Mucosa of descending colon (tissue), 3 donors: Measurements from ENCODE around the gene CLTRN. TPM values are rescaled to one million over a fixed set of nuclear protein-coding genes. Genes with fewer than 3 reads are reported as not detected.

ENCODE experiments used
- ATAC-seq: fragments of 200-7000 bp; cut with Tn5 transposase; one replicate; pipeline ENCODE4 v1.9.1; 2020; ENCODE audit warnings: mild to moderate bottlenecking, moderate library complexity
- DNase-seq, 3 donors: peaks; one replicate each; pipeline ENCODE4 v3.0.0-alpha.2; 2020
- H3K36me3 ChIP-seq: fragments of 200-600 bp; one replicate; pipeline ENCODE4 v1.8.0; 2021; ENCODE audit warnings: low read depth, mild to moderate bottlenecking
- H3K4me1 ChIP-seq: fragments of 200-600 bp; one replicate; pipeline ENCODE4 v1.8.0; 2021; ENCODE audit warnings: low read depth, mild to moderate bottlenecking
- H3K4me3 ChIP-seq: fragments of 200-600 bp; one replicate; pipeline ENCODE4 v1.8.0; 2021; ENCODE audit warnings: mild to moderate bottlenecking
- H3K9me3 ChIP-seq: fragments of 200-600 bp; one replicate; pipeline ENCODE4 v1.8.0; 2021; ENCODE audit warnings: mild to moderate bottlenecking
- intact Hi-C, 2 donors: fragments of 100-400 bp; cut with DNase I in 1 of 2; cut with micrococcal nuclease in 1 of 2; formaldehyde crosslinking; loops; one replicate each; pipeline versions ENCODE4 v1.11.0 to v1.11.1; 2022; cut with DNase I, micrococcal nuclease
- total RNA-seq, 3 donors: library from RNA; stranded (reverse); fragmentation: NEBNext Ultra II Directional in 2 of 3; extraction: Animal tissue kit (Norgen Biotek cat#: 25700) in 2 of 3; gene quantifications; one replicate each; pipeline versions ENCODE4 v1.2.1 to v1.2.4, GENCODE V29; 2021 to 2023
- TF ChIP-seq, protein P1 (sequence below): fragments of 200-600 bp; IDR thresholded peaks from one replicate; pipeline ENCODE4 v1.8.0; 2022; ENCODE audit warnings: antibody characterized with exemption, mild to moderate bottlenecking
- donor health status: DM: no; HTN: no; CAD: no; lungs with moderate emphysema.
- donor health status: DM: no; HTN: no; CAD: no.
- donor health status: DM: no; HTN: yes; CAD: no.

CLTRN gene
- total RNA-seq, 3 donors from 2014 or later = 0.41 to 0.48 TPM; not detected in 1

DNA sequence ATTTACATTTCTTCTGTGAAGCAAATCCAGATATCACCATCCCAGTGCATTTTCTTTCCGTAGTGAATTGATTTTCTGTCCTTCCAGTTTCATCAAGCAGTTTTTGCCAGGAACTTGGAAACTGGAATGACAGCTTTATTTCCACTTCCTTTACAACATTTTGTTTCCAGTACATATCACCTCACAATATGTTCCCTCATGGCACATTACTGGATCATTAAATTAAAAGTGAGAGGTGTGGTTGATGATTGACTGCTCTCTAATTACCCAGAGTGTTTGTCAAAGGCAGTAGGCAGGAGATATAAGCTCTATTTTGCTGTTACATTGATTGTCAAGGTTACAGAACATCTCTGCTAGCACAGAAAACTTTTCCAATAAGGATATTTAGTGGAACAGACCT, 41.6 kb downstream of the CLTRN start:
- intact Hi-C loops = no loop called here
- H3K4me3 ChIP-seq = no peak overlapping the region
- TF ChIP-seq, protein P1, sequence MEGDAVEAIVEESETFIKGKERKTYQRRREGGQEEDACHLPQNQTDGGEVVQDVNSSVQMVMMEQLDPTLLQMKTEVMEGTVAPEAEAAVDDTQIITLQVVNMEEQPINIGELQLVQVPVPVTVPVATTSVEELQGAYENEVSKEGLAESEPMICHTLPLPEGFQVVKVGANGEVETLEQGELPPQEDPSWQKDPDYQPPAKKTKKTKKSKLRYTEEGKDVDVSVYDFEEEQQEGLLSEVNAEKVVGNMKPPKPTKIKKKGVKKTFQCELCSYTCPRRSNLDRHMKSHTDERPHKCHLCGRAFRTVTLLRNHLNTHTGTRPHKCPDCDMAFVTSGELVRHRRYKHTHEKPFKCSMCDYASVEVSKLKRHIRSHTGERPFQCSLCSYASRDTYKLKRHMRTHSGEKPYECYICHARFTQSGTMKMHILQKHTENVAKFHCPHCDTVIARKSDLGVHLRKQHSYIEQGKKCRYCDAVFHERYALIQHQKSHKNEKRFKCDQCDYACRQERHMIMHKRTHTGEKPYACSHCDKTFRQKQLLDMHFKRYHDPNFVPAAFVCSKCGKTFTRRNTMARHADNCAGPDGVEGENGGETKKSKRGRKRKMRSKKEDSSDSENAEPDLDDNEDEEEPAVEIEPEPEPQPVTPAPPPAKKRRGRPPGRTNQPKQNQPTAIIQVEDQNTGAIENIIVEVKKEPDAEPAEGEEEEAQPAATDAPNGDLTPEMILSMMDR = no peak
- peak; percentile 67 for ATAC-seq
- H3K36me3 ChIP-seq = no peaks in the 10 kb centered on the region
- no peaks in the 10 kb centered on the region for H3K4me1 ChIP-seq
- H3K9me3 ChIP-seq = no peaks in the 10 kb centered on the region
- no peak for DNase-seq

DNA sequence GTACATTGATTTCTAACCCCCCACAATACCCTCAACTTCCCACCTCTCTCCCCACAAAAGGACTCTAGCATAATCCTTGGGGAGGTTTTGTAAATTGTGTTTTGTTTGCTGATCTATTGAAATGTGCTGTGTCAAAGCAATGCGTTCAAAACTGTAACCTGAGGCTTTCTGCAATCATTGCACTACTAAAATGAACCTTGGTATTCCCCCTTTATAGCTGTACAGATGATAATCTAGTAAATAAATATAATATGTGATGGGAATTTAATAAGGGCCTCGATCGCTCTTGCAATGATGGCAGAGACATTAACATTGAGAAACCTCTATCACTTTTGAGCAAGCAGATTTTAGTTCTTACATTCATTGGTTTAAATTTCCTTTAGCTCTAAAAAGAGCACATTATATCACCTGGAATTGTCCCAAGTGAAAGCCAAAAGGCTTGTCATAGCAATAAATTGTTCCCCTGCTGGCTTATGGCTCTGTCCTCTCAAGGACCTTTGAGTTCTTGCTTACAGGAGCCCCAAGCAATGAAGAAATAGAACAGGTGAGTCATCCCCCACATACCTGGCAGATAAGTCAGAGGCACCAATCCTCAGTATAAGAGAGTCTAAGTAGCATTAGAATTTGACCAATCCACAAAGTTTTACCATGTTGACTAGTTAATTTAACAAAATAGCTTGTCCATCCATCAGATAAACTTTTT, 45.4 kb downstream of the CLTRN start:
- intact Hi-C loops = no loop called here
- Histone ChIP-seq H3K4me3 (no peak overlapping the region), H3K9me3 (no peaks in the 10 kb centered on the region), H3K36me3 (no peaks in the 10 kb centered on the region), H3K4me1 (no peaks in the 10 kb centered on the region)
- TF ChIP-seq, protein P1 = no peak
- ATAC-seq (peak; percentile 97), DNase-seq (peak in 1 of 3 donors; percentile 6)

DNA sequence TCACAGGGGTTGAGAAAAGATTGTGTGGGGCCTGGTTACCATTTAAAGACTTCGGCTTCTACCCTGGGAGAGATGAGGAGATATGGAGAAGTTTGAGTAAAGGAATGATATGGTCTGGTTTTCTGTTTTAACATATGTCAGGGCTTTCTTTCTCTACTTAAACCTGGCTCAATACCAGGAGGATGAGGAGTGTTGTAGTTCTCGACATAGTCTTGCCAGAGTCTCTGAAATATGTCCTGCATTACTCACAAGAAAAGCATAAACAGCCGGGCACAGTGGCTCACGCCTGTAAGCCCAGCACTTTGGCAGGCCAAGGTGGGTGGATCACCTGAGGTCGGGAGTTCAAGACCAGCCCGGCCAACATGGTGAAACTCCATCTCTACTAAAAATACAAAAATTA, 47.5 kb downstream of the CLTRN start:
- Histone ChIP-seq H3K4me1 (no peaks in the 10 kb centered on the region), H3K4me3 (no peak overlapping the region)
- intact Hi-C loops = no loop called here

DNA sequence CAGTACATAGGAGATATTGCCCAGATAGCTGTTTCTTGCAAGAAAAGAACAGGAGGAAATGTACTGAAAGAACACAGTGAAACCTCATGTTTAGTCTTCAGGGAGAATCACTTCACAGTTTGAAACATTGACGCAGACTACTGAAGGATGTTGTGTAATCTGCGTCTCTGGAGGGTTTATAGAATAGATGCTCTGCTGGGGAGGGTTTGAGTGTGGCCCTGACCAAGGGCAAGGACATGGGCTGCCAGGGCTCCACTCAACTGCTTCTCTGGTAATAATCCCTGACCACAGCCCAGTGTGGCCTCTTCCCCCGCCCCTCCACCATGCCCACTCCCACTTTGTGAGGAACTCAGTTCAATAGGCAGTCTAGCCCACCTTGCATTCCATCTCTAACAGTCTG, 48.1 kb downstream of the CLTRN start:
- DNase-seq = no peak
- ATAC-seq = no peak
- TF ChIP-seq, protein P1 = no peak
- Histone ChIP-seq H3K9me3 (no peaks in the 10 kb centered on the region), H3K4me1 (no peaks in the 10 kb centered on the region), H3K4me3 (no peak overlapping the region), H3K36me3 (no peaks in the 10 kb centered on the region)
- intact Hi-C loops = no loop called here

More for the DNA sequence above, 47.5 kb downstream of the CLTRN start:
- H3K9me3 ChIP-seq = no peaks in the 10 kb centered on the region
- no peak for ATAC-seq
- TF ChIP-seq, protein P1 = no peak
- DNase-seq = no peak
- H3K36me3 ChIP-seq = no peaks in the 10 kb centered on the region

DNA sequence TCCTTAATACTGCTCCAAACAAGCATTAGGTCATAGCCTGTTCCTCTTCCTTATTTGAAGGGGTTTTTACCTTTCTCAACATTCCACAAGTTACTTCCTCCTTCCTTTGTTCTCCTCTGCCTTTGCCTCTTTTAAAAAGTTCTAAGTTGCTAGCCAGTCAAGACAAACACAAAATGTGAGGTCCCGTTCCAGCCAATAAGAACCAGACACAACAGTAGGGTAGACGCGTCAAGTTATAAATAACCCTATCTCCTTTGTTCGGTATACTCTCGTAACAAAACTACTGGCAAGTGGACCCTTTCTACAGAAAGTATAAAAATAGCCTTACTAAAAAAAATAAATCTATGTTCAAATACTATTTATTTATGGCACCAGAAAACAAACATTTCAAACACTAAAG, 57.5 kb downstream of the CLTRN start:
- H3K4me1 ChIP-seq = no peaks in the 10 kb centered on the region
- H3K4me3 ChIP-seq = no peak overlapping the region
- TF ChIP-seq, protein P1 = no peak
- H3K9me3 ChIP-seq = no peaks in the 10 kb centered on the region
- no peak for DNase-seq
- intact Hi-C loops = no loop called here
- H3K36me3 ChIP-seq = no peaks in the 10 kb centered on the region
- ATAC-seq = no peak
